Testis (tissue), 3 donors: ENCODE results near the gene C16orf54. TPM values are rescaled to one million over a fixed set of nuclear protein-coding genes. Genes with fewer than 3 reads are reported as not detected.
"Not testable (repeated sequence)": the region's sequence is repeated elsewhere in the genome, so short reads cannot be mapped to it uniquely, and the experiment has no call there.

Experiments
- DNase-seq: peaks from one replicate; pipeline ENCODE4 v3.0.0-alpha.2; 2019
- H3K27ac ChIP-seq, 2 donors: fragments of 200-600 bp; sonication (generic); one replicate each; pipeline ENCODE4 v1.5.1; 2019
- H3K27me3 ChIP-seq: fragments of 200-600 bp; sonication (generic); one replicate; pipeline ENCODE4 v1.5.1; 2019
- H3K36me3 ChIP-seq: fragments of 200-600 bp; sonication (generic); one replicate; pipeline ENCODE4 v1.5.1; 2017; ENCODE audit warnings: low read depth; ENCODE audit errors: missing control alignments
- H3K4me1 ChIP-seq: fragments of 200-600 bp; sonication (generic); one replicate; pipeline ENCODE4 v1.5.1; 2019
- H3K4me3 ChIP-seq, 2 donors: fragments of 200-600 bp; sonication (generic); one replicate each; pipeline ENCODE4 v1.5.1; 2017 to 2019
- H3K9me3 ChIP-seq: fragments of 200-600 bp; sonication (generic); one replicate; pipeline ENCODE4 v1.5.1; 2017
- POLR2A ChIP-seq: fragments of 450-650 bp; IDR thresholded peaks from one replicate; pipeline ENCODE4 v1.6.1; 2017; ENCODE audit warnings: antibody characterized with exemption, mild to moderate bottlenecking, moderate library complexity
- WGBS, 2 donors: methylation state at CpG; one replicate each; pipeline ENCODE4 v1.1.5; 2018; 5-methylcytosine and 5-hydroxymethylcytosine counted together
- intact Hi-C: fragments of 100-400 bp; cut with DNase I; formaldehyde crosslinking; loops from one replicate; pipeline ENCODE4 v1.15.1; 2023; ENCODE audit warnings: low total_unique reads
- polyA plus RNA-seq: library from polyadenylated mRNA; stranded (reverse); fragments of 350-450 nt; fragmentation: Illumina TruSeq; extraction: RNeasy Lipid Tissue Mini Kit (QIAGEN cat#74804); gene quantifications from one replicate; pipeline ENCODE4 v1.2.3, GENCODE V29; 2014; ENCODE audit warnings: low read depth, low replicate concordance; ENCODE audit not compliant: insufficient read depth
- total RNA-seq, 2 donors: library from RNA; depleted of rRNA; stranded (reverse); fragments of >200 nt; gene quantifications; one replicate each; pipeline ENCODE4 v1.2.3, GENCODE V29; 2016
- TF ChIP-seq, protein P1 (sequence below), 3 experiments: fragments of 450-650 bp in 2 of 3; fragments of 200-600 bp in 1 of 3; sonication (generic) in 1 of 3; IDR thresholded peaks; one replicate each; pipeline ENCODE4 v1.5.1; 2016 to 2019; ENCODE audit warnings: antibody characterized with exemption in 3 of 3, mild to moderate bottlenecking in 2 of 3, moderate library complexity in 1 of 3

C16orf54 gene
- total and polyA plus RNA-seq, 3 donors from 2014 or later = 0.31 to 1.1 (median 0.79) TPM

DNA sequence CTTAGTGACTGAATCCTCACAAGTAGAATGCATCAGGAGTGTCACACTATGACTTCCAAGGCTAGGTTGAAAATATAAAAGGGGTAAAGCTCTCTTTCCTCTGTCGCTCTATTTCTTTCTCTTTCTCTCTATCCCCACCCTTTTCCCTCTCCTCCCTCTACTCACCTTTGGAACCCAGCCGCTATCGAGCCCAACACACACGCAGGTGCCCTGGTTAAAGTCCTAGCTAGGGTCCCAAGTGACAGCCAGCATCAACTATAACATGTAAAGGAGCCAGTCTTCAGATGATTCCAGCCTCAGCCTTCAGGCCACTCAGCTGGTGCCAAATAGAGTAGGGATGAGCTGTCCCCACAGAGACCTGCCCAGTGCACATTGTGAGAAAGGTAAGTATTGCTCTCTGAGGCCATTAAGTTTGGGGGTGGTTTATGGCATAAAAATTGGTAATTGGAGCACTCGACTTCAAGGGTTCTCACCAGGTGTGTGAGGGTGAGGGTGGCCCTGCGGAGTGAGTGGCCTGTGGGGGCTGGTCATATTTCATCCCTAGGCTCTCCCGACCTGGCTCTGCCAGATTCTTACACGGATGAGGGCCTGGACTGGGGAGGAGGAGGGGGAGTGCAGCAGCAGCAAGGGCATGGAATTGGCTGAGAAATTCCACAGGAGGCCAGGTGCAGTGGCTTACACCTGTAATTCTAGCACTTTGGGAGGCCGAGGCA, 14.9 kb upstream of the C16orf54 start:
- no peaks in the 10 kb centered on the region for H3K4me1 ChIP-seq
- no peak for DNase-seq
- no peak overlapping the region for H3K4me3 ChIP-seq
- no peak overlapping the region for H3K27ac ChIP-seq
- no peaks in the 10 kb centered on the region for H3K27me3 ChIP-seq
- 72 to 79% methylated on average over 9 of the region's 9 CpGs for WGBS, 2 donors
- no peaks in the 10 kb centered on the region for H3K9me3 ChIP-seq
- intact Hi-C loops = no loop called here
- TF ChIP-seq, protein P1, sequence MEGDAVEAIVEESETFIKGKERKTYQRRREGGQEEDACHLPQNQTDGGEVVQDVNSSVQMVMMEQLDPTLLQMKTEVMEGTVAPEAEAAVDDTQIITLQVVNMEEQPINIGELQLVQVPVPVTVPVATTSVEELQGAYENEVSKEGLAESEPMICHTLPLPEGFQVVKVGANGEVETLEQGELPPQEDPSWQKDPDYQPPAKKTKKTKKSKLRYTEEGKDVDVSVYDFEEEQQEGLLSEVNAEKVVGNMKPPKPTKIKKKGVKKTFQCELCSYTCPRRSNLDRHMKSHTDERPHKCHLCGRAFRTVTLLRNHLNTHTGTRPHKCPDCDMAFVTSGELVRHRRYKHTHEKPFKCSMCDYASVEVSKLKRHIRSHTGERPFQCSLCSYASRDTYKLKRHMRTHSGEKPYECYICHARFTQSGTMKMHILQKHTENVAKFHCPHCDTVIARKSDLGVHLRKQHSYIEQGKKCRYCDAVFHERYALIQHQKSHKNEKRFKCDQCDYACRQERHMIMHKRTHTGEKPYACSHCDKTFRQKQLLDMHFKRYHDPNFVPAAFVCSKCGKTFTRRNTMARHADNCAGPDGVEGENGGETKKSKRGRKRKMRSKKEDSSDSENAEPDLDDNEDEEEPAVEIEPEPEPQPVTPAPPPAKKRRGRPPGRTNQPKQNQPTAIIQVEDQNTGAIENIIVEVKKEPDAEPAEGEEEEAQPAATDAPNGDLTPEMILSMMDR (IDR thresholded peaks at IDR 0.05) = no peak
- TF ChIP-seq POLR2A = no peak
- H3K36me3 ChIP-seq = no peaks in the 10 kb centered on the region

DNA sequence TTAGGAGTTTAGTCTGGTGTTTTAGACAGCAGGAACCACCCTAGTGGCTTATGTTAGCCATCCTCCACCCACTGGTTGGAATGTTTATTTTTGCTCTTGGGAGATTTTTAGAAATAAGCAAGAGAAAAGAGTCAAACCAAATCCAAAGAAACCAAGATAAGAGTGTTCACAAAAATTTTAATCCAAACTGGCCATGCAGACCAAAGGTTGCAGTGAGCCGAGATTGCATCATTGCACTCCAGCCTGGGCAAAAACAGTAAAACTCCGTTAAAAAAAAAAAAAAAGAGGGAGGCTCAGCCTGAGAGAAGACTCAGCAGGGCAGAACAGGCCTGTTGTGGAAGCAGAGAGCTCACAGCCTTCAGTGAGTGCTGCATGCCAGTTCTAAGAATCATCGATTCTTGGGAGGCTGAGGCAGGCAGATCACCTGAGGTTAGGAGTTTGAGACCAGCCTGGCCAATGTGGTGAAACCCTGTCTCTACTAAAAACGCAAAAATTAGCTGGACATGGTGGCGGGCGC, 12.2 kb upstream of the C16orf54 start:
- Histone ChIP-seq H3K4me1 (no peaks in the 10 kb centered on the region), H3K9me3 (no peaks in the 10 kb centered on the region), H3K4me3 (no peak overlapping the region), H3K27ac (no peak overlapping the region), H3K27me3 (no peaks in the 10 kb centered on the region), H3K36me3 (no peaks in the 10 kb centered on the region)
- intact Hi-C loops = no loop called here
- WGBS, 2 donors = 68 to 69% methylated on average over 6 of the region's 6 CpGs
- TF ChIP-seq, protein P1 (IDR thresholded peaks at IDR 0.05) = no peak
- TF ChIP-seq POLR2A = no peak
- DNase-seq = no peak

DNA sequence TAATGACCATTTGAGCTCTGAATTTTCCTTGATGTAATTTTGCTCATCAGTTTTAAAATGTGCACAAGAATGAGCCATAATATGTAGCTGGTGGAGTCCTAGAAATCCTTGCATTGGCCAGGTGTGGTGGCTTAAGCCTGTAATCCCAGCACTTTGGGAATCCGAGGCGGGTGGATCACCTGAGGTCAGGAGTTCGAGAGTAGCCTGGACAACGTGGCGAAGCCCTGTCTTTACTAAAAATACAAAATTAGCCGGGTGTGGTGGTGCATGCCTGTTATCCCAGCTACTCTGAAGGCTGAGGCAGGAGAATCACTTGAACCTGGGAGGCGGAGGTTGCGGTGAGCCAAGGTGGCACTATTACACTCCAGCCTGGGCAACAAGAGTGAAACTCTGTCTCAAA, 11.3 kb upstream of the C16orf54 start:
- DNase-seq, intact Hi-C loops, H3K27ac ChIP-seq, H3K36me3 ChIP-seq, H3K4me1 ChIP-seq, H3K9me3 ChIP-seq, H3K27me3 ChIP-seq, H3K4me3 ChIP-seq: not testable (repeated sequence)
- 88 to 89% methylated on average over 8 of the region's 8 CpGs for WGBS, 2 donors

DNA sequence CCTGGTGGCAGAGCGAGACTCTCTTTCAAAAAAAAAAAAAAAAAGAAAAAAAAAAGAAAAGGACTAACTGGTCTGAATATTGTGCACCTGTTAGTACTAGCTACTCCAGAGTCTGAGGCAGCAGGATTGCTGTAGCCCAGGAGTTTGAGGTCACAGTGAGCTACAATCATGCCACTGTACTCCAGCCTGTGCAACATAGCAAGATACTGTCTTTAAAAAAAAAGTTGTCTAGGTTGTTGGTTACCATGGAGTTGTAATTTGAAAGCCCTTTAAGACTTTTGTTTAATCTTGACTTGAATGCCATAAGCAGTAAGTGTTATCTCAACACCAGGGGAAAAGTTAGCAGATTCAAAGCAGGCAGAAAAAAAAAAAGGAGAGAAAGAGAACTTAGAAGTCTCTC, 10.9 kb upstream of the C16orf54 start:
- WGBS, 2 donors = 70 to 82% methylated on average over 1 of the region's 1 CpG
- Histone ChIP-seq H3K27me3 (no peaks in the 10 kb centered on the region), H3K27ac (no peak overlapping the region), H3K36me3 (no peaks in the 10 kb centered on the region), H3K9me3 (no peaks in the 10 kb centered on the region), H3K4me1 (no peaks in the 10 kb centered on the region), H3K4me3 (no peak overlapping the region)
- no peak for TF ChIP-seq POLR2A
- TF ChIP-seq, protein P1 (IDR thresholded peaks at IDR 0.05) = no peak
- DNase-seq = no peak
- intact Hi-C loops = no loop called here

DNA sequence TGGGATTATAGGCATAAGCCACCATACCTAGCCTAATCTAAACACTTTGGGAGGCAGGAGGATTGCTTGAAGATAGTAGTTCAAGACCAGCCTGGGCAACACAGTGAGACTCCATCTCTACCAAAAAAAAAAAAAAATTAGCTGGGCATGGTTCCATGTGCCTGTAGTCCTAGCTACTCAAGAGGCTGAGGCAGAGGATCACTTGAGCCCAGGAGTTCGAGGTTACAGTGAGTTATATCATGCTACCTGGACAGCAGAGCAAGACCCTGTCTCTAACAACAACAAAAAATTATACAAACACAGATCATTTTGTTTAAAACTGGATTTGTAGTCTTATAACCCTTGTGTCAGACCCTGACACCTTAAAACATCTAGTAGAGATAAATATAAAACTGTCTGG, 7.7 kb upstream of the C16orf54 start:
- DNase-seq = no peak
- no peak overlapping the region for H3K27ac ChIP-seq
- no peaks in the 10 kb centered on the region for H3K36me3 ChIP-seq
- H3K9me3 ChIP-seq = no peaks in the 10 kb centered on the region
- no peaks in the 10 kb centered on the region for H3K4me1 ChIP-seq
- H3K27me3 ChIP-seq = no peaks in the 10 kb centered on the region
- WGBS, 2 donors = 77 to 81% methylated on average over 1 of the region's 1 CpG
- TF ChIP-seq POLR2A = no peak
- TF ChIP-seq, protein P1 (IDR thresholded peaks at IDR 0.05) = no peak
- intact Hi-C loops = no loop called here
- H3K4me3 ChIP-seq = no peak overlapping the region

DNA sequence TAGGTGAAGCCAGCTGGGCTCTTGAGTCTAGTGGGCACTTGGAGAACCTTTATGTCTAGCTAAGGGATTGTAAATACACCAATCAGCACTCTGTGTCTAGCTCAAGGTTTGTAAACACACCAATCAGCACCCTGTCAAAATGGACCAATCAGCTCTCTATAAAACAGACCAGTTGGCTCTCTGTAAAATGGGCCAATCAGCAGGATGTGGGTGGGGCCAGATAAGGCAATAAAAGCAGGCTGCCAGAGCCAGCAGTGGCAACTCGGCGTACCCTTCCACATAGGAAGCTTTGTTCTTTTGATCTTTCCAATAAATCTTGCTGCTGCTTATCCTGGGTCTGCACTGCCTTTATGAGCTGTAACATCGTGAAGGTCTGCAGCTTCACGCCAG, 3.0 kb upstream of the C16orf54 start:
- H3K9me3 ChIP-seq, H3K27me3 ChIP-seq, H3K4me1 ChIP-seq, H3K36me3 ChIP-seq, intact Hi-C loops, H3K27ac ChIP-seq: not testable (repeated sequence)
- 53 to 68% methylated on average over 4 of the region's 4 CpGs for WGBS, 2 donors
- H3K4me3 ChIP-seq = peak overlapping the region in 1 of 2 donors; percentile 17
- peak; percentile 72 for DNase-seq
